Fibroblast of skin of left quadriceps (primary cell): ENCODE data around the gene PHOX2B.

Experiments used
- DNase-seq, 2 experiments: peaks; one replicate each; pipeline ENCODE4 v3.0.0-alpha.2; 2013; ENCODE audit warnings: low read depth in 2 of 2

PHOX2B gene

GRCh38 chr4:41748571-41749475 lies at the start of gene PHOX2B:
PHOX2B (minus strand) TSS chr4:41748725; CDS start chr4:41748610, 115 bp downstream.
- no peak for DNase-seq

GRCh38 chr4:41797260-41797659 lies 48.7 kb upstream of the PHOX2B start:
- DNase-seq = no peak

- no peak for DNase-seq
Observed at GRCh38 chr4:41796545-41797210, 48.2 kb upstream of the PHOX2B start.

- DNase-seq = no peak
Observed at GRCh38 chr4:41795796-41796385, 47.4 kb upstream of the PHOX2B start.

GRCh38 chr4:41792166-41792565 lies 43.6 kb upstream of the PHOX2B start:
- DNase-seq = no peak

- DNase-seq = no peak
Observed at GRCh38 chr4:41791557-41791956, 43.0 kb upstream of the PHOX2B start.

- no peak for DNase-seq
Observed at GRCh38 chr4:41787931-41788330, 39.4 kb upstream of the PHOX2B start.

- DNase-seq = no peak
Observed at GRCh38 chr4:41785665-41786064, 37.1 kb upstream of the PHOX2B start.

GRCh38 chr4:41784191-41784979 lies 35.9 kb upstream of the PHOX2B start:
- no peak for DNase-seq

GRCh38 chr4:41776466-41776865 lies 27.9 kb upstream of the PHOX2B start:
- no peak for DNase-seq

- DNase-seq = no peak
Observed at GRCh38 chr4:41763729-41764128, 15.2 kb upstream of the PHOX2B start.

GRCh38 chr4:41758884-41759283 lies 10.4 kb upstream of the PHOX2B start:
- DNase-seq = no peak

- DNase-seq = no peak
Observed at GRCh38 chr4:41757521-41758156, 9.1 kb upstream of the PHOX2B start.

- DNase-seq = no peak
Observed at GRCh38 chr4:41753942-41754341, 5.4 kb upstream of the PHOX2B start.

GRCh38 chr4:41752081-41752836 lies 3.7 kb upstream of the PHOX2B start:
- no peak for DNase-seq

- DNase-seq = no peak
Observed at GRCh38 chr4:41751449-41752061, 3.0 kb upstream of the PHOX2B start.

- DNase-seq = no peak
Observed at GRCh38 chr4:41750626-41751448, 2.3 kb upstream of the PHOX2B start.

GRCh38 chr4:41750121-41750625 lies 1.6 kb upstream of the PHOX2B start:
- no peak for DNase-seq

- no peak for DNase-seq
Observed at GRCh38 chr4:41749631-41750039, 1.1 kb upstream of the PHOX2B start.
